Measurements from ENCODE around the gene ATAD3B.
"Not testable (repeated sequence)": the region's sequence is repeated elsewhere in the genome, so short reads cannot be mapped to it uniquely, and the experiment has no call there.

Gene ATAD3B, protein sequence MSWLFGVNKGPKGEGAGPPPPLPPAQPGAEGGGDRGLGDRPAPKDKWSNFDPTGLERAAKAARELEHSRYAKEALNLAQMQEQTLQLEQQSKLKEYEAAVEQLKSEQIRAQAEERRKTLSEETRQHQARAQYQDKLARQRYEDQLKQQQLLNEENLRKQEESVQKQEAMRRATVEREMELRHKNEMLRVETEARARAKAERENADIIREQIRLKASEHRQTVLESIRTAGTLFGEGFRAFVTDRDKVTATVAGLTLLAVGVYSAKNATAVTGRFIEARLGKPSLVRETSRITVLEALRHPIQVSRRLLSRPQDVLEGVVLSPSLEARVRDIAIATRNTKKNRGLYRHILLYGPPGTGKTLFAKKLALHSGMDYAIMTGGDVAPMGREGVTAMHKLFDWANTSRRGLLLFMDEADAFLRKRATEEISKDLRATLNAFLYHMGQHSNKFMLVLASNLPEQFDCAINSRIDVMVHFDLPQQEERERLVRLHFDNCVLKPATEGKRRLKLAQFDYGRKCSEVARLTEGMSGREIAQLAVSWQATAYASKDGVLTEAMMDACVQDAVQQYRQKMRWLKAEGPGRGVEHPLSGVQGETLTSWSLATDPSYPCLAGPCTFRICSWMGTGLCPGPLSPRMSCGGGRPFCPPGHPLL

DNA sequence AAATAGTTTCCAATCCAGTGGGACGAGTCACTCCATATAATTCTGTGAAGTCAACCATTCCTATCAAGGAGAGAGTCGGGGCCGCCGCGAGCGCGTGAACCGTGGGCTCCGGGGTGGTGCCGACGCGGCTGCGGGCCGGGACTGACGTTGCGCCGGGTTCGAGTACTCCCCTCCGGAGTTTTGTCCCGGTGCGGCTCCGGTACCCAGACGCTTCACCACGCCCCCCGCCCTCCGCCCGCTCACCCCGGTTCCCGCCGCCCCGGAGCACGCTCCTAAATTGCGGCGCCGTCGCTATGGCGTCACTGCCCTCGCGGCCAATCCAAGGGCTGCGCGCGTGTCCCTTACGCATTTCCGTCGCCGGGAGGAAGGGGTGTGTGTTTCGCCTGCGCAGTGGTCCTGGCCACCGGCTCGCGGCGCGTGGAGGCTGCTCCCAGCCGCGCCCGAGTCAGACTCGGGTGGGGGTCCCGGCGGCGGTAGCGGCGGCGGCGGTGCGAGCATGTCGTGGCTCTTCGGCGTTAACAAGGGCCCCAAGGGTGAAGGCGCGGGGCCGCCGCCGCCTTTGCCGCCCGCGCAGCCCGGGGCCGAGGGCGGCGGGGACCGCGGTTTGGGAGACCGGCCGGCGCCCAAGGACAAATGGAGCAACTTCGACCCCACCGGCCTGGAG is at the start of gene ATAD3B:
Gene ATAD3B, plus strand, starts transcription at position 377 of the 664 bp plus-strand sequence. Its CDS starts 120 bp downstream, at position 497.
- DNase-seq: peak; percentile 90

DNA sequence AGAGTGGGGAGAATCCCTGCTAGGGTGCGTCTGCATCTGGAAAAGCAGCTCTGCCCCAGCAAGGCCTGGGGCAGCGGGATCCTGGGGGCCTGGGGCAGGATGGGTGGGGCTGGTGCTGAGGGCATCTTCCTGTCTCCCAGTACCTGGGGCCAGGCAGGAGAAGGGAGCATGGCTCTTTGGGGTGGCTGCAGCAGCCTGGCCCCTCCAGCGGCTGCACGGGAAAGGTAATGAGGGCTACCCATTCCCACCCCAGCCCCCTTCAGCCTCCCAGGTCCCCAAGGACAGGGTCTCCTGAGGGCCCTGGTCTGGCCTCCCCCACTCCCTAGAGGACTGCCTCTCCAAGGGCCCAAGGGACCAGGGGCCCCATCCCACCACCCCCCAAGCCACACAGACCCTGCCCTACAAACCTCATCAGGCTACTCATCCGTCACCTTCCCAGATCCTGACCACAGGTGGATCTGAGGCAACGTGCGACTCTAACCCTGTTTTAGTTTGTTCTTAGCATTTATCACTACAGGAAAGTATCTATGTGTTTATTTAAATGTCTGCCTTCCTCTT is 49.6 kb upstream of the ATAD3B start:
- DNase-seq: no peak

DNA sequence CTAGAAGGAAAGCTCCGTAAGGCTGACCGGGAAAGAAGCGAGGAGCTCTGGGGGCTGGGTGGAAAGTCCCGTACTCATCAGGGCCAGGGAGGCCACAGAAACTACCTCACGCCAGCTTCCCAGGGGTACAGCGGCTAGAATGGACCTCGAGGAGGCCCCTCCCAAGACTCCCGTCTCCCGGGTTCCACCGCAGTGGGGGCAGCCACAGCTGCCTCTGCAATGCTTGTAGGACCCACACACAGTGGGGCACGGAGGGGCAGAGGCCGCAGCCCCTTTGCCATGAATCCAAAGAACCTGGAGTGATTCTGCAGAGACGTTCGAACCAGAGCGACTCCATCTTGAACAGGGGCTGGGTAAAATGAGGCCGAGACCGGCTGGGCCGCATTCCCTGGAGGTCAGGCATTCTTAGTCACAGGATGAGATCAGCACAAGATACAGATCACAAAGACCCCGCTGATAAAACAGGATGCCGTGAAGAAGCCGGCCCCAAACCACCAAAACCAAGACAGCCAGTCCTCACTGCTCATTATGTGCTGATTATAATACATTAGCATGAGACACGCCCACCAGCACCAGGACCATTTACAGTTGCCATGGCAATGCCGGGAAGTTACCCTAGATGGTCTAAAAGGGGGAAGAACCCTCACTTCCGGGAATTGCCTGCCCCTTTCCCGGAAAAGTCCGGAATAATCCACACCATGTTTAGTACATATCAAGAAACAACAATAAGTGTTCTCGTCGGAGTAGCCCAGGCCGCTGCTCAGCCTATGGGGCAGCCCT is 48.9 kb upstream of the ATAD3B start:
- no peak for DNase-seq

DNA sequence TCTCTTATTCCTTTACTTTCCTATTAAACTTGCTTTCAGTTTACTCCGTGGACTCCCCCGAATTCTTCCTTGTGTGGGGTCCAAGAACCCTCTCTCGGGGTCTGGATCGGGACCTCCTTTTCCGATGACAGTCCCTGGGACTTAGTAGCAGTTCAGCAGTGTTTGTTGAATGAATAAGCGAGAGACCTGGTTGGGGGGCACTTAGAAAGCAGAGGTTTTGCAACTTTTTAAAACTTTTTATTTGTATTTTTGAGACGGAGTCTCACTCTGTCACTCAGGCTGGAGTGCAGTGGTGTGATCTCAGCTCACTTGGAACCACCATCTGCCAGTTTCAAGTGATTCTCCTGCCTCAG is 48.3 kb upstream of the ATAD3B start:
- no peak for DNase-seq

- no peak for DNase-seq
Observed at GRCh38 chr1:1424707-1425106, 46.9 kb upstream of the ATAD3B start.

DNA sequence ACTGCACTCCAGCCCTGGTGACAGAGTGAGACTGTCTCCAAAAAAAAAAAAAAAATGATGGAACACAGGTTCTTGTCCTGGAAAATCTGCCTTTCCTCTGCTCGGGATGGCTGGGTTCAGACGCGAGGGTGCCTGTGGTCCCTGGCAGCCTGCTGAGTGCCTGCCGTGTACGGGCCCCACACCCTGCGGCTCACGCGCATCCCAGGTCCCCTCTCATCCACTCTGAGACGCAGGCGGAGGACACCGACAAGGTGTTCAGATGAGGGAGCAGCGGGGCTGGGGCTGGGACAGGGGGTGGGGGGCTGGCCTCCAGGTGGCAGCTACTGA is 46.2 kb upstream of the ATAD3B start:
- DNase-seq: no peak

DNA sequence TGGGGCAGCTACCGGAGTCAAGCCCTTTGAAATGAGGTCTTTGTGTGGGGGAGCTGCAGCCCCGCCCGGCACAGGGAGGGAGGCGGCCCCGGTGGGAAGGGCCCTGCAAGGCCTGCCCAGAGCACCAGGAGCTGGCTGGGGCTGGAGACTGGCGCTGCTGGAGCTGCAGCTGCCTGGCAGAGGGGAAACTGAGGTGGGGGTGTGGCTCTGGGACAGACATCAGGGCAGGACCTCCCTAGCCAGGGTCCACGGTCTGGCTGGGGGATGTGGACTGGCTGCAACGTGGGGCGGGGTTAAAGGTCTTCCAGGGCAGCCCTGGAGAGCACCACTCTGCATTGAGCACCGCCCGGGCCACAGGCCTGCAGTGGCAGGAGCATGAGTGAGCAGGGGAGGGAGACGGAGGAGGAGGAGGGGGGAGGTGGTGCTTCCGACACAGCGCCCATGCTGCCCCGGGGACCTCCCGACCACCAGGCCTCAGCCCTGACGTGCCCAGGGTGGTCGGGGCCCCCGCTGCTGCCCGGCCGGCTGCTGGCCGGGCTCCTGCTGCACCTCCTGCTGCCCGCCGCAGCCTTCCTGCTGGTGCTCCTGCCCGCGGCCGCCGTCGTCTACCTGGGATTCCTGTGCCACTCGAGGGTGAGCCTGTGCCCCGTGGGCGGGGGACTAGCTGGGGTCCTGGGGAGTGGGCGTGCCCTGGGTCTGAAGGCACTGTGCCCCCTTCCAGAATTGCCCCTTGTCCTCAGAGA is 45.6 kb upstream of the ATAD3B start:
- DNase-seq: no peak

DNA sequence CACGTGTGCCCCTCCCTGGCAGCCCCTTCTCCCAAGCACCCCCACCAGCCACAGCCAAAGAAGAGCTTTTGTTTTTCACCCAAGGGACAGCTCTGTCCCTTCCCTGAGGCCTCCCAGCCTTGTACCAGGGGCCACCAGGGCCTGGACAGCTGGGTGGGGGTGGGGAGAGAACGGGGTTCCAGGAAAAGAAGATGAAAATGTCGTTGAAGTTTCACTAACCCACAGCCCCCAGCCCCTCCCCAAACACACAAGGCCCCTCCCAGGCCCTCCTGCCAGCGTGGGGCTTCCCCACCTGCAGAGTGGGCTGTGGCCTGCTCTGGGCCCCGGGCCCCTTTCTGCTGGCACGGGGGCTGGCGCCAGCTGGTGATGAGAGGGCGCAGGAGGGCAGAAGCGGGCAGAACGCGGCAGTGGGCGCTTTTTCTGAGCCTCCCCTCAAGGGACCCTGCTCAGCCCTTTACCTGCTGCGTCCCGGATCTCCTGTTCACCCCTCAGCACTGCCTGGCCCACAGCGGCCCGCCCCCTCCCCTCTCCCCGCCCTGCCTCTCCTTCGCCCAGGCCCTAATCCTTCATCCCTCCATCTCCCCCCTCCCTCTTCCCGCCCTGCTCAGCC is 45.0 kb upstream of the ATAD3B start:
- DNase-seq: no peak

GRCh38 chr1:1427106-1427819 is 44.3 kb upstream of the ATAD3B start:
- DNase-seq: no peak

DNA sequence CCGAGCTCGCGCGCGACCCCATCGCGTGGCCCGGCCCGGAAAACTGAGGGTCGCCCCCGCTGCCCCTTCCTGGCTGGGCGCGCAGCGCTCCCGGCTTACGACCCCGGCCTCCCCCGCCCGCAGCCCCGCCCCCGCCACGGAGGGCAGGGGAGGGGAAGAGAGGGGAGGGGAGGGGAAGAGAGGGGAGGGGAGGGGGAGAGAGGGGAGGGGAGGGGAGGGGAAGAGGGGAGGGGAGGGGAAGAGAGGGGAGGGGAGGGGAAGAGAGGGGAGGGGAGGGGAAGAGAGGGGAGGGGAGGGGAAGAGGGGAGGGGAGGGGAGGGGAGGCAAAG is 43.8 kb upstream of the ATAD3B start:
- no peak for DNase-seq

GRCh38 chr1:1428174-1428573 is 43.4 kb upstream of the ATAD3B start:
- no peak for DNase-seq

DNA sequence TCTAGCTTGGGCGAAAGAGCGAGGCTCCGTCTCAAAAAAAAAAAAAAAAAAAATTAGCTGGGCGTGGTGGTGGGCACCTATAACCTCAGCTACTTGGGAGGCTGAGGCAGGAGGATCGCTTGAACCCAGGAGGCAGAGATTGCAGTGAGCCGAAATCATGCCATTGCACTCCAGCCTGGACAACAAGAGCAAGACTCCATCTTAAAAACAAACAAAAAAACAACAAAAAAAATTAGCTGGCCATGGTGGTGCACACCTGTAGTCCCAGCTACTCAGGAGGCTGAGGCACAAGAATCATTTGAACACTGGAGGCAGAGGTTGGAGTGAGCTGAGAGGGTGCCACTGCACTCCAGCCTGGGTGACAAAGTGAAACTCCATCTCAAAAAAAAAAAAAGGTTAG is 42.6 kb upstream of the ATAD3B start:
- DNase-seq: not testable (repeated sequence)

DNA sequence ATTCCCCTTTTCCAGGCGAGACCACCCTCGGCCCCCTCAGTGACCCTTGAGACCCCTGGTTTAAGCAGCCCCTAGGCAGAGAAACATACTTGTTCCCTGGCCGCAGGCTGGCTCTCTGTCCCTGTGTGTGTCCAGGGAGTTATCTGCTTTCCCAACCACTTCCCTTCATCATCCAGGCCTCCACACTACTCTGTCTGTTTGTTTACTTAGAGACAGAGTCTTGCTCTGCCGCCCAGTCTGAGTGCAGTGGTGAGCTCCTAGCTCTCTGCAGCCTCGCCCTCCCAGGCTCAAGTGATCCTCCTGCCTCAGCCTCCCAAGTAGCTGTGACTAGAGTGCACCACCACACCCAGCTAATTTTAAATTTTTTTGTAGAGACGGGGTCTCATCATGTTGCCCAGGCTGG is 41.9 kb upstream of the ATAD3B start:
- no peak for DNase-seq

DNA sequence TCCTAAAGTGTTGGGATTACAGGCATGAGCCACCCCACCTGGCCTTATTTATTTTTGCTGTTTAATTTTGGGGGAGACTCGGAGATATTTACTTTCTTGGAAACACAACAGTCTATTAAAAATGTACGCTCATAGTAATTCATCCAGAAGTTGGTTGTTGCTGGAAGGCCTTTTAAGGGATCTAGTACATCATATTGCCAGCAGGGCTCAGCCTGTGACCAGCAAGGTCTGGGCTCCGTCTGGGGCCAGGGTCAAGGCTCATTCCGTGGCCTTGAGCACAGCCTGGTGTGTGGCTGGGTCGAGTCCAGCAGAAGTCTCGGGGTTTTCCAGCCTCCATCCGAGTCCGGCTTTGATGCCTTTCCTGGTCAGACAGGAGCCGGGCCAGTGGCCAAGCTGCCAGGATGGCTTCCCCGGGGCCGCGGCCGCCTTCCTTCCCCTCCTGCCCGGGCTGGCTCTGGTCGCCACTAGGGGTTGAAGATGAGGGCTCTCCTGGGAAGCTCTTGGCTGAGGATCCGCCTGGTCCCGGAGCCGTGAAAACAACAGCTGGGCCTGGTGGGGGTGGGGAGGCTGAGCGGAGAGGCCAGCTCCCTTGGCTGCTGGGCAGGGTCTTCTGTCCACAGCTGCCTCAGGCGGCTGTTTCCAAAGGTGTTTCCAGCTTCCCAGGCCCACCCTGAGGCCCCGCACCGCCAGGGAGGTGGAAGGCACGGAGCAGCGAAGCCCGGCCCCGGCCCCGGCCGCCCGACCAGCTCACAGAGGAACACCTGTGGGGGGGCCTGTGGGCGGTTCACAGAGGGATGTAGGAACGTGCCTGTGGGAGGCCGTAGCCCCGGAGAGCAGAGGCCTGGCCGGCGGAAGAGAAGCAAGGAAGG is 41.2 kb upstream of the ATAD3B start:
- DNase-seq: peak; percentile 51

- DNase-seq: no peak
Observed at GRCh38 chr1:1430992-1431844, 40.3 kb upstream of the ATAD3B start.

GRCh38 chr1:1431845-1432273 is 39.7 kb upstream of the ATAD3B start:
- no peak for DNase-seq

DNA sequence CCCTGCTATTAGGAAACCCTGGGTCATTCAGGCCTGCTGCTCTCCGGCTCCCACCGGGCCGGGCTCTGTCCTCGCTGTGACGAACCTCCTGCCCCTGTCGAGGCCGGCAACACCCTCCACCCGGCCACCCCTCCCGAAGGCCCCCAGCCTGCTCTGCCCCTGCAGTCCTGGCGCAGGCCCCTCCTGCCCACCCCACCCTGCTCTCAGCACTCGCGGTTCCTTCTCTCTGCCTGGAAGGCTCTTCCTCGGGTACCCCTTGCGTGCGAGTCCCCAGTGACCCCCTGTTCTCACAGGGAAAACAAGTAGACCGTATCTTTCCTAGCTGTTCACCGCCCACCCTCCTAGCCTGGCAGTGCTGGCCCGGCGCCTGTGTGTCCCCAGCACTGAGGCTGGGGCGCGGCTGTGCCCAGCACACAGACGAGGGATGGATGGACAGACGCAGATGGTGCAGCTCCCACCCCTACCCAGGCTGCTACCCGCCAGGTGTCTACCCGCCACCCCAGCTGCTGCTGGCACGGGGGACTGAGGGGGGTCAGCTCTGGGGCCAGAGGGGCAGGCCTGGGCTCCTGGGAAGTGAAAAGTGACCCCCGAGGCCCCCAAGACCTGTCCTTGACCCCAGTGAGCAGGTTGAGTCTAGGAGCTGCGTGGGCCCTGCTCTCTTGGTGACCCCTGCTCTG is 39.2 kb upstream of the ATAD3B start:
- DNase-seq: no peak

DNA sequence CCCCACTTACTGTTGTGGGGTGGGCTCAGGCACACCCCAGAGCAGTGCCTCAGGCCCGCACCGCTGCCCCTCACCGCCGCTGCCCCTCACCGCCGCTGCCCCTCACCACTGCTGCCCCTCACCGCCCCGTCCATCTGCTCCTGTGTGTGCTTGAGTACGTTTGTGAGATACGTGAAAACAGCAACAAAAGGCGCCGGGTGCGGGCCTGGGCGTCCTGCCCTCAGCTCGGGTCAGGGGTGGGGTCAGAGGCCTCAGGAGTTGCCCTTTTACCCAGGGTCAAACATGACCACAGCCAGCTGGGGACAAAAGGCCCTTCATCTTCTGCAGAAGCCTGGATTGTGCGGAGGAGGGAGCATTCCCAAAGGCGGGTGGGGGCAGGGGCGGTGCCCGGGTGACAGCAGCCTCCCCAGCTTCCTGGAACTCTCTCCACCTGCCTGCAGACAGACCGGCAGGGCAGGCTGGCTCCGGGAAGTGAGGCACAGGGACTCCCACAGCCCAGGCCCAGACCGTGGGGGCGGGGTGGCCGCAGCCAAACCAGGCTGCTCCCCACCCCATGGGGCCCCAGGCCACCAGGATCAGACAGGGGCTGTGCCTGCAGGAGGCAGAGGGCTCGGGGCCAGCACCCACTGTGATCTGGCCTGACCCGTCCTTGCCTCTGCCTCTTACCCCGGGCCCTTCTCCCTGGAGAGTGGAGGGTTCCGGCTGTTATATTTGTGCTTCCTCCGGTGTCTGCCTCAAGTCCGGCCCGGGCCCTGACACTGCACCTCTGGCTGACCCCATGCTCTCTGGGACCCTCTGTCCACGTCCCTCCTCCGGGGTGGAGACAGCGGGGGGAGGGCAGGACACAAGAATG is 38.4 kb upstream of the ATAD3B start:
- DNase-seq: no peak
